NCI-H69 (cell line): ENCODE data around the gene ABLIM2.
A peak's percentile ranks its signal among the peaks of the same experiment; 100 is the strongest.

Experiments used
- DNase-seq: peaks from one replicate; lab custom pipeline; 2025; lab: John Stamatoyannopoulos, UW

Gene ABLIM2

DNA sequence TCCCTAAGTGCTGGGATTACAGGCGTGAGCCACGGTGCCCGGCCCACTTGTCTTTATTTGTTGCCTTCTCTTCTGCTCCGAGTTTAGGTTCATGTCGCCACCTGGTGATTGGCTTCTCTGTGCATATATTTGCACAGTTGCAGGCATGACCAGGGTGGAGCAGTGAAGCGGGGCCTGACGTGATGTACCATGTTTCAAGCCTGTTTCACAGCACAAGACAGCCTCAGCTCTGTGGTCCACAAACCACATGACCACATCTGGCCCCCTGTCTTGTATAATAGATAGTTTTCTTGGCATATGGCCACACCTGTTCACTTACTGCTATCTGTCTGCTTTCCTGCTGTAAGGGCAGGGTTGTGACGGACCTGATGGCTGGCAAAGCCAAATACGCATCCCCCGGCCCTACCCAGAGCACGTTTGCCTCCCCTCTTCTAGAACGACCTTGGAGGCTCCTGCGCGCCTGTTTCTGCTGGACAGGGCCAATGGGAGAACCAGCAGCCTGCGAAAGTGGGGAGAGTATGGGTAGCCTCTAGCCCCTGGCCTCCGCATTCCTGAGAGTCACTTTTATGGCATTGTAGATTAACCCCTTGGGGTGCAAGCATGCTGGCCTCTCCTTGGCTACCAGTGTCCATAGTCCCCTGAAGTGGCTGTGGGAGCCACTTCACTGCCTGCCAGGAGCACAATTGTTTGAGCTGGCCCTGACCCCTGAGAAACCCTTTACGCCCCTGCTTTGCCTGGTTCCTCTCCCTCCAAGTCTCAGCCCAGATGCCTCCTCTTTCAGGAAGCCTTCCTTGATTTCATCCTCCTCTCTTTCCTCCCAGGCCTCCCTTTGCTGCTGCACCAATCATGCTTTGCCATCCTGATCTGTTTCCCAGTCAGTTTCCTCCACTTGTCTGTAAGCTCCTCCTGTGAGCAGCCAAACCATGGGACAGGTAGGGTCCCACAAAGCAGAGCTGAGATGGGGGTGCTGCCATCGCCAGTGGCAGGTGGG lies 34.4 kb upstream of the ABLIM2 start:
- DNase-seq, result peak; percentile 91

DNA sequence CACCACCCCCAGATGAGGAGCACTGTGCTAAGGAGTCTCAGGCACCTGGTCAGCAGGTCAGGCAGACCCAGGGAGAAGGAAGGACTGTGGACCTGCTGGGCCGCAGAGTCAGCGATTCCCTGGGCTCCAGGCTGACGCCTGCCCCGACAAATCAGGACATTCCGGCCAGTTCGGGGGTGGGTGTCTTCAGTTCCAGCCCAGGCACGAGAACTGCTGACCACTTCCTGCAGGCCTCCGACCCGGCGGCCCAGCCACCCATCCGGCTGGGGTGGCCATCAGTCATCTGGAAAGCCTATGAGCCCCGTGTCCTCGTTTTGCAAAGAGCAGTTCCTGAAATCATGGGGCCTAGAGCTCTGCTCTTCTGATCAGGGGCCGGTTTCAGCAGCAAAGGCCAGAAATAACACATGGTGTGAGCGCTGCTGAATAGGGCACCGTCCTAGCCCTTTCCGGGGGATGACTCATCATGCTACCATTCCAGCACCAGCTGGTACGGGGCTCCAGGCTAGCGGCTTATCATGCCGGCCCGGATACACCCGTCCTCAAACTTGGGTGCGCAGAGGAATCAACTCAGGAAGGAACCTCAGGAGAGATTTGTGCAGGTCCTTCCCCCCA lies 32.6 kb upstream of the ABLIM2 start:
- DNase-seq, result peak; percentile 18

DNA sequence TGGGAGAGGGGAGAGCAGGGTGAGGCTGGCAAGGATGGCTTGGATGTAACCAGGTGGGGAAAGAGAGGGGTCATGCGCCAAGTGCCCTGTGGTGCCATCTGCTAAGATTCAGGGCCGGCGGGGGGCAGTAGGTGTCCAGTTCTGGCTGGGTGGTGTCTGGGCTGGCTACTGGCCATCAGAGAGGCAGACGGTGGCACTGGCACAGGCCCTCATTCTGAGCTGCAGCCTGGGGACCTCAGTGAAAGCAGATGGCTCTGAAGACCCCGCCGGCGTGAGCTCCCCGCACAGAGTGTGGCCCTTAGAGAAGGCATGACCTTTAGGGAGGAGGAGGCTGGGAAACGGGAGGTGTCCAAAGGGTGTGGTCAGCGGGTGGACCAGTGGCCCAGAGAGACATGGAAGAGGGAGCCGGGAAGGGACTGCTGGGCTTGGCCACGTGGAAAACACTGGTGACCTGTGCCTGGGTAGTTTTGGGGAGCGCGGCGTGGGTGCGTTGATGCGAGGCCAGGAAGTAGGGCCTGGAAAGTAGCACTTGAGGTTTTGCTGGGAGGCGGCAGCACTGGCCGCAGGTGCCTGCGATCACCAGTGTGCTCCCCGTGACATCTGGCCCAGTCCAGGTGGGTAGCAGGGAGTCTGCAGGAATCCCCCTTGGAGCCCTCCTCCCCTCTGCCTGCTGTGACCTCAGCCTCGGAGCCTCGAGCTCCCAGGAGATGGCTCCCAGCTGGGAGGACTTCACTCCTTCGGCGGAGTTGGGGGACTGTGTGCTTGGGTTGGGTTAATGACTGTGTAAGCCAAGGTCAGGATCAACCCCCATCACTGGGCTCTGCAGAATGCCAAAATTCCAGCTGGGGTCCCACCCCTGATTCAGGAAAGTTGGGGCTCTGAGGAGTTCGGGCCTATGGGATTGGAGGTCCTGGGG lies 31.2 kb upstream of the ABLIM2 start:
- peak; percentile 58 for DNase-seq

DNA sequence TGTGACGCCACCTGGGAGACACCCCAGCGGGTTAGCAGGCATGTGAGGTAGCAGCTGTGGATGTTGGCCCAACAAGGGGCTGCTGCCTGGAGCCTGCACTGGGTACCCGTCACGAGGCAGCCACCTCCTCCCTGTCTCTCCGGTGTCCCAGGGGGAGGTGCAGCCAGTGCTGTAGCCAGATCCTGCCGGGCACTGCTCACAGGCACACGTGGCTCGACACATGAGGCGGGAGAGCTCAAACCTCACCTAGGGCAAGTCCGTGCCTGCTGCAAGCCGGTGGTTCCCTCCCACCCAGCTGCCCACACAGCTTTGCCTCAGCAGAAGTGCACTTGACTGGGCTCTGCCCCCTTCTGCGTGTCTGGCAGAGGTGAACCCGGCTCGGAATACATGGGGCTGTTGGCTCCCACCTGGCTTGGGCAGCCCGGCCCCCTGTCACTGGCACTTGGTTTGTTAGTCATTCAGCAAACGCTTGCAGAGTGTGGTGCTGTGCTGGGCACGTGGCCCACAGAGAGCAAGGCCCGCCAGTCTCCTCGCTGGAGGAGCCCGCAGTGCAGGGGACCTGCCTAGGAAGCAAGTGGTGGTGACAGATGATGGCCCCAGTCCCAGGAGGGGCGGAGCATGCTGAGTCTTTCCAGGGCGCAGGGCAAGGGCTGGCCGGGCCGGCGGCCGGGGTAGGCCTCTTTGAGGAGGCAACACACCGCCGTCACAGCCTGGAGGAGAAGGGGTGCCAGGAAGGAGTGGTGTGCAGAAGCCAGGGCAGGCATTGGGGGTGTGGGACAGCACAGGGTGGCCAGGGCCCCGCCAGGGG lies 30.3 kb upstream of the ABLIM2 start:
- DNase-seq, result peak; percentile 97

DNA sequence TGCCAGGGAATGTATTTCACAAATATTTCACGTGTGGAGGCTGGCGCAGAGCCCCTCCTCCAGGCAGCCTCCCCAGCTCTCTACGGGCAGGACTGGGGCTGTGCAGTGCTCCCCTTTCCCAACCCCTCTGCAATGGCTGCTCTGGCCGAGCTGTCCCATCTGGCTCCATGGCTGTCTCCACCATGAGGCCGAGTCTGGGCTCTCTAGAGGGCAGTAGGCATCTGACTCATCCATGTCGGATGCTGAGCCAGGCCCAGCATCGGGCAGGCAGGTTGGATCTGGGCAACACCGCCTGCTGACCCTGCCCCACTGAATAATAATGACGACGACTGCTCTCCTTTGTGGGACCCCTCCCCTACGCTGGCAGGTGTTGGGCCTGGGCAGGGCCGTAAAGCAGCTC lies 29.5 kb upstream of the ABLIM2 start:
- DNase-seq, result peak; percentile 63

DNA sequence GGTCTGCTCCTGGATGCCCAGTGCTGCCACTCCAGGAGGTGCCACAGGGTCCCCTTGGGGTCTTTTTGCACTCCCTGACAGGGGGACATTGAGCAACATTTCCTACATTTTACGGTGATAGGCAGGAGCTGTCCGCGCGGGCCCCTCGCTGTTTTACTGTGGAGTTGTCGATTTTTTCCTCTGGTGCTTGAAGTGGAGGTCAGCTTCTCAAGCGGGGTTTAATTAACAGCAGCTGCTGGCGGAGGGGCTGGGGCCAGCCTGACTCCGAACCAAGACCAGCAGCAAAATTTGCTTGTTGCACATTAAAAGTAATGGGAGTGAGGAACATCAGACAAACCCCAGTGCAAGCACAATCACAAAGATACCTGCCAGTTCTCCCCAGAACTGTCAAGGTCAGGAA lies 27.3 kb upstream of the ABLIM2 start:
- DNase-seq, result no peak

DNA sequence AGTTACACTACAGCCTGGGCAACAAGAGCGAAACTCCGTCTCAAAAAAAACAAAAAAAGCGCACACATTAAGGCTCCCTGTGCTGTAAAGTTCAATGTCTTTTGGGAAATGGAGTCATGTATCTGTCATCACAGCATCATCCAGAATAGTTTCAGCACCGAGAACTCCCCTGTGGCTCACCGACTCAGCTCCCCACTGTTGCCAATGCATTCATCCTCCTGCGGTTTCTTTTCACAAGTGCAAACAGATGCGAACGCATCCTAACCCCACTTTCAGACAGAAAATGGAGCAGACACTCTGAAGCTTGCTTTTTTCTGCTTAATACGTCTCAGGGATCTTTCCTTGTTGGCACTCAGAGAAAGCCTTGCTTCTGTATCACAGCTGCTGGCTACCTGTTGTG lies 26.7 kb upstream of the ABLIM2 start:
- DNase-seq, result no peak

DNA sequence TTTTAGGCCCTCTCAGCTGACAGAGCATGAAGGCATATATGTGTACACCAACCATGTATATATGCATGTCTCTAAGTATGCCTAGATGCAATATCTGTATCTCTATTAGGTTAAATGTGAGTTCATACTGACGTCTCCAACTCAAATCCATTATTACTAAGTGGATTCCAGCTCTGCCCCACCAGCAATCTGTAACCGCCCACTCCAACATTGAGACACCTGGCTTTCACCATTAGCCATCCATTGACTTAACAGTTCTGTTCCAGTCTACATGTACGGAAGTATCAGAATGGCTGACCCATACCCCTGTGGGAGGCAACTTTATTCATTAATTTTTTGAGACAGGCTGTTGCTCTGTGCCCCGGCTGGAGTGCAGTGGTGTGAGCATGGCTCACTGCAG lies 25.4 kb upstream of the ABLIM2 start:
- DNase-seq, result no peak

DNA sequence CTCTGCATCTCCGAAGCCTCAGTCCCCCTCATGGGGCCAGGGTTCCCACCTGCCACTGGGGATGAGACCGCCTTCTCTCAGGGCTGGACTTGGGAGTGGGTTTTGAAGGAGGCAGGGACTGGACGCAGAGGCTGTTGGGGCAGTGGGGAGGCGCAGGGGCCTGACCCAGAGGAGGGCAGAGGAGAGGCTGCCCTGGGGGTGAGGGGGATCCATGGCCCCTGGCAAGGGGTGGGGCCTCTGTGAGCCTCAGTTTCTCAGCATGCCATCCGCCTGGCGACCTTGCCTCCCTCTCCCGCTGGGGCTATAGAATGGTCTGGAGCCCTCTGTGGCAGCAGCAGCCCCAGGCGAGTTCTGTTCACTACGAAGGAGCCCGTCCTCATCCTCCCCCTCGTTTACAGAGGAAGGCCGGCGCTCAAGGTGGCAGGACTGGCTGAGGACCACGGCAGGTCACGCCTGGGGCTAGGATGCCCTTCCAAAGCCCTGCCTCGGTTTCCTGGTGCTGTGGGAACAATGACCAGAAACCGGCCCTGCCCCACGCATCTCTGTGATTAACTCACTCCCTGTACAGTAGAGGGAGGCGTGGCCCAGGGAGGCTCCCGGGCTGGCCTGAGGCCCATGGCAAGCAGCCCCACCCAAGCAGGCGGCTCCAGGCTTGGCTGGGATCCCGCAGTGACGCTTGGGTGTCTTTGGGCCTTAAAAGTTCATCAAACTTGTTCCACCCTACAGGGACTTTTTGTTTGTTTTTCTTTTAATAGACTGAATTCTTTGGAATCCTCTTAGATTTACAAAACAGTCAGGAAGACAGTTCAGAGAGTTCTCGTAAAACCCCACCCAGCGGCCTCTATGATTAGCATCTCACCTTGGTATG lies 24.5 kb upstream of the ABLIM2 start:
- DNase-seq, result peak; percentile 44

DNA sequence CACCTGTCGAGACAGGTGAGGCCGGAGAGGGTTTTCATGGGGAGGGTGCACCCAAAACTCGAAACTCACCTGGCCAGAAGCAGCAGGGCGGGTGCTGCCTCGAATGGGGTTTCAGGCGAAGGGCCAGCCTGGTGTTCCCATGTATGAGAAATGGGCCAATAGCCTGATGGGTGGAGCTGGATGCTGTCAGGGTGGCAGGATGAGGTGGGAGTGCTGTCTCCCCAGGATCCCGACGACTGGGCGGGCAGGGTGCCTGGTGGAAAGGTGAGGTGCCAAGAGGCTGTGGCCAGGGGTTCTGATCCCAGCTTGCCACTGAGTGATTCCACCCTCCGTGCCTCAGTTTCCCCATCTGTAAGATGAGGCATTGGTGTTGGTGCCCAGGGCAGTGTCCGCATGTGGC lies 23.7 kb upstream of the ABLIM2 start:
- DNase-seq, result no peak

DNA sequence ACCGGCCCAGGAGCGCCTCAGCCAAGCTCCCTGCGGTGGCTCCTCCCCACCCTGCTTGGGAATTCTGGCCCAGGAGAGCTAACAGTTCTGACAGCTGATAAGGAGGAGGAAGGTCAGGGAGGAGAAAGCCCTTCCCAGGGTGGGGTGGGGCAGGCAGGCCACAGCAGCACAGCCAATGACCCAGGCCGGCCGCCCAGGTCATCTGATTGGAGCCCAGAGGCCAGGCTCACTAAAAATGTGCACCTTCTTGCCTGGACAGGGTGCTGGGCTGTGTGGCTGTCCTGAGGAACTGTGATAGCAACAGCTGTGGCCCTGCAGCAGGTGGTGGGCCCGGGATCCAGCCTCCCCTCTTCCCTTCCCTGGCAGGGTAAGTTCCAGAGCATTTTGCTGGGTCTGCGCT lies 23.2 kb upstream of the ABLIM2 start:
- no peak for DNase-seq

DNA sequence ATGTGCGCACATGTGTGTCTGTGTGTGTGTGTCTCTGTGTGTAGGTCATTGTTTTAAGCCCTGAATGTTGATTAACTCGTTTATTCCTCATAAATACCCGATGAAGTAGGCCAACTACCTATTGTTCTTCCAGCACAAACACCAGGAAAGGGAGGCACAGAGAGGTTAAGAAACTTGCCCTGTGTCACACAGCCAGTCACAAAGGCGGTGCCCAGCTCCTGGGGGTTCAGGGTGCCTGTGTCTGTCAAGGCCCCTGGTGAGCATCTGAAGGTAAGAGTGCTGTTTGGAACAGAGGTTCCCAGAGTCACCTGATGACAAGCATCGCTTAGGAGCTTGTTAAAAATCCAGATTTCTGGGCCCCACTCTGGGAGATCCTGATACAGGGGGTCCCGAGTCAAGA lies 22.5 kb upstream of the ABLIM2 start:
- no peak for DNase-seq

DNA sequence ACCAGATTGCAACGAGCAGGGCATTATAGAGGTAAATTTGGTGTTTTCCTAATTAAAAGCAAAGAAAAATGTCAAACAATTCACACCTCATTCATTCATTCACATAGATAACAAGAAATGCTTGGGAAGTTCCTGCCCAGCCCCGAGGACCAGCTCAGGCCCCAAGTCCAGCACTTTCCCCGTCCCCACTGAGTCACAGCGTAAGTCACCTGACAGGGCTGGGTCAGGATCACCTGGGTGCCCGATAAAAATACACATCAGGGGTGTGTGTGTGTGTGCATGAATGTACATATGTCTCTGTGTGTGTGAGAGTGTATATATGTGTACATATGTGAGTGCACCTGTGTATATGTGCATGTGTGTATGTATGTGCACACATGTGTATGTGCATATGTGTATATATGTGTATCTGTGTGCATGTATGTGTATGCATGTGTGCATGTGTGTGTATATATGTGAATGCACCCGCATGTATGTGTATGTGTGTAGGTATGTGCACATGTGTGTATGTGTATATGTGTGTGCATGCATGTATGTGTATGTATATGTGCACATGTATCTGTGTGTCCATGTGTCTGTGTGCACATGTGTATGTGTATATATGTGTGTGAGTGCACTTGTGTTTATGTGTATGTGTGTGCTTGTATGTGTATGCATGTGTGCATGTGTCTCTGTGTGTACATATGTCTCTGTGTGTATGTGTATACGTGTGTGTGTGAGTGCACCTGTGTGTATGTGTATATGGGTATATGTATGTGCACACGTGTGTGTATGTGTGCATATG lies 21.9 kb upstream of the ABLIM2 start:
- no peak for DNase-seq

DNA sequence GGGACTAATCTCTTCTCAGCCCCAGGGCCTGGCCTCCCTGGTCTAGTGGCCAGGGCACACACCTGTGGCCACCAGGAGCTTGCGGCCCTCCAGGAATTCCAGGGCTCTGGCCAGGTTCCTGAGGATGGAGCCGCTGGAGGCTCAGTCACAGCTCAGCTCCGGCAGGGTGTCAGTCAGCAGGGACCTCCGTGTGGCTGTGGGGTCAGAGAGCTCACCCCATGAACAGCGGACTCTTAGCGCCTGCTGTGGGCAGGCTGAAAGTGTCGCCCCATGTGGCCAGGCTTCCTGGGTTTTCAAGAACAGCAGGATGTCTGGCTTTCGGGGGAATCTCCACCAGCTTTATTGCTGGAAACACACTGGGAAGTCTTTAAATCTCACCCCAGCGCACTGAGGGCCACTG lies 21.2 kb upstream of the ABLIM2 start:
- no peak for DNase-seq

DNA sequence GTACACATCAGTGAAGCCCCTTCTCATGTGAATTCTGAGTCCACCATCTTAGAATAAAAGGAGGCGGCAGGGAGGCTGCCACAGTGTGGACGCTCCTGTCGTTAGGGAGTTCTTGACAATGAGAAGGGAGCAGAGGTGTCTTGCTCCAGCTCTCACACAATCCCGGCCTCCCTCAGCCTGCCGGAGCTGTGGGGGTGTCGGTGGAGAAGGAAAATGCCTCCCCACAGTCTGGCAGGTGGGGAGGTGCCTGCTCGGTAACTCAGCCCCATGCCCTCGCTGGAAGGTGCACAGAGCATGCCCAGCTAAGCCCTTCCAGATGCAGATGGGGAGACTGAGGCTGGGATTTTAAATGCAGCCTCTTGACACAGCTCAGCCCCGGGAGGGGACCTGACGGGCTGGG lies 20.5 kb upstream of the ABLIM2 start:
- no peak for DNase-seq

DNA sequence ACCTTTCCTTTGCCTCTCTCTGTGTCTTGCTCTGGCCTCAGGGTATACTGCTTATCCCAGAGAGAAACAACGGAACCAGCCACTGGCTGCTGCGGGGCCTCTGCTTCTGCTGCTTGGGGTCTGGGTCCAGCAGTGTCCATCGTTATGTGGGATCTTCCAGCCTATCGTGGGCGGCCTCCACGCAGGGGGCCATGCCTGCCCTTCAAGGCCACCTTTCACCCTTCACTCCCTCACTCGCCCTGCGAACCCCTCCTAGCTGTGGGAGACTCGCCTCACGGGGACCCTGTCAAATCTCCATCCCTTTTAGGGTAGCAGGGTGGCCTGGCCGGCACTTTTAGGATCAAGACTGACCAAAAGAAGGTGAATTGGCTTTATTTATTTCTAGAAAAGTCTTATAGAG lies 19.3 kb upstream of the ABLIM2 start:
- no peak for DNase-seq

DNA sequence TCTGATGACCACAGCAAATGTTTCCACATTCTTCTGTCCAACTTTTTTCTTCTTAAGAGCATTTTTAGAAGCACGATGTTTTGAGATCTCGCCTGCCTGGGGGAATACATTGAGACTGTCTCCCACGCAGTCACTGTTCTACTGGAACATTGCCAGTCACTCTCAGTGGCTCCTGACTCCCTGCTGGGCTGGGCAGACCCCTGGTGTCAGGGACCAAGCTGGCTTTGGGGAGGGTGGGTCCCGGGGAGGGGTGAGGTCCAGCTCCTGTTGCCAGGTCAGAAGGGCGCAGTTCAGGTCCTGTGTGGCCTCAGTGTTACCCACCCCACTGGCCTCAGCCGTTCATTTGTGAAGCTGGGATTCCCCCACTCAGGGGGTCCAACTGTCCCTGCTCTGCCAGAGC lies 18.9 kb upstream of the ABLIM2 start:
- DNase-seq, result no peak

DNA sequence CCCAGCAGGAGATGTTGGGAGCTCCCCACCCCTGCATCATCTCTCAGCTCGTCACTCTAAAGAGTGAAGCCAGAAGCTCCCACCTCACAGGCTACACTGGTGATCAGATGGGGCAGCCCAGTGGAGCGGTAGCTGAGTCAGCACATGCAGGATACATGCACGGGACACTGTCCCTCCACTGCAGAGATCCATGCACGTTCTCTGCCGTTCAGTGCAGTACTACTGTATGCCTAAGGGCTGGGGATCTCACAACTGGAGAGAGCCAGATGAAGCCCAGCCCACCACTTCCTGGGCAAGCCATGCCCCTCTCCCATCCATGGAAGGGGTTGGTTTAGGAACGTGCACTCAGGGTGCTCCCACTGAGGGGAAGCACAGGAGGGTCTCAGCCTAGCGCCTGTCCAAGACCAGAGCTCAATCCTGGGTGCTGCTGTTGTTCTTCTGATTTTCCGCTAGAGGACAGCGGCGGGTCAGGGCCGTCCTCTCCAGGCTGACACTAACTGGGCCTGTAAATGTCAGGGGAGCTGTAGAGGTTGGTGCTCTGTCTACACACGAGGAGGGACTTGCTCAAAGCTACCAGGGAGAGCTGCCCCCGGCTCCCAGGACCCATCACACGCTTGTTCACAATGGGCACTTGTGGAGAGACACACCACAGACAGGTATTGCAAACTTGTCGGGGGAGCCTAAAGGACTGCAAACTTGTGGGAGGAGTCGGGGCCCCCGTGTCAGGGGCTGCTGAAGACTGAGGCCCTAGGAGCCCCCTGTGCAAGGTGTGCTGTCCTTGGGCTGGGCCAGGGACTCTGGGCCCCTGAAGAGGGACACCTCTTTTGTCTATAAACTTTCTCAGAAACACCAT lies 18.2 kb upstream of the ABLIM2 start:
- DNase-seq, result peak; percentile 69

DNA sequence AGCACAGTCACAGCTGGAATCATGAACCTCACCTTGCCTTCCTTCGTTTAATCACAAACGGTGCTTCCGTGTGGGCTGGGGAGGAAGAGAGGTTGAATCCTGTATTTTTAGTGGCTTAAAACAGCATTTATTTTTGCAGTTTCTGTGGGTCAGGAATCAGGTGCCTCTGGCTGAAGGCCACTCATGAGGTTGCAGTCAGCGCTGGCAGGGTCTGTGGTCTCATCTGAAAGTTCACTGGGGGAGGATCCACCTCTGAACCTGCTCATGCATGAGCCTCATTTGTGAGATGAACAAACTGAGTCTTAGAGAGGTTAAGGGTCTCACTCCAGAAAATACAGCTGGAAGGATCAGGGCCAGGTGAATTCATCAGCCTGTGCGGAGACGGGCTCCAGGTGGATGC lies 17.1 kb upstream of the ABLIM2 start:
- DNase-seq, result peak; percentile 8
